Suprapubic skin (tissue), 3 donors: ENCODE results near the gene IRGQ.

Experiments
- CTCF ChIP-seq, 2 donors: fragments of 200-600 bp in 1 of 2; fragments of 450-650 bp in 1 of 2; sonication (generic) in 1 of 2; IDR thresholded peaks; one replicate each; pipeline ENCODE4 v1.5.1; 2016 to 2019; ENCODE audit warnings: antibody characterized with exemption in 2 of 2, mild to moderate bottlenecking in 1 of 2, moderate library complexity in 1 of 2
- POLR2A ChIP-seq, 2 donors: fragments of 450-650 bp; IDR thresholded peaks; one replicate each; pipeline ENCODE4 v1.6.1; 2017; ENCODE audit warnings: antibody characterized with exemption in 2 of 2, mild to moderate bottlenecking in 2 of 2, moderate library complexity in 2 of 2

- TF ChIP-seq CTCF (IDR thresholded peaks at IDR 0.05) (no peak), POLR2A (IDR thresholded peaks at IDR 0.05) (no peak)
Measured at GRCh38 chr19:43578787-43579186, 17.1 kb downstream of the IRGQ start.
